Cardiac septum (tissue), 1 donor: Measurements from ENCODE around the gene TBC1D22B. TPM values are rescaled to one million over a fixed set of nuclear protein-coding genes. Genes with fewer than 3 reads are reported as not detected.
"Not testable (repeated sequence)": the region's sequence is repeated elsewhere in the genome, so short reads cannot be mapped to it uniquely, and the experiment has no call there.

Experiments
- DNase-seq: peaks from one replicate; pipeline ENCODE4 v3.0.0-alpha.2; 2020; ENCODE audit warnings: low spot score
- intact Hi-C: fragments of 100-400 bp; cut with DNase I; formaldehyde crosslinking; loops from one replicate; pipeline ENCODE4 v1.14.0; 2022
- total RNA-seq: library from RNA; stranded (reverse); fragmentation: NEBNext Ultra II Directional; extraction: Animal tissue kit (Norgen Biotek cat#: 25700); gene quantifications from one replicate; pipeline ENCODE4 v1.2.1, GENCODE V29; 2021
- donor health status: DM: no; HTN: no; CAD: no.

Gene TBC1D22B
- total RNA-seq, 1 donor from 2014 or later: 9.1 TPM

- intact Hi-C loops: no loop called here
- DNase-seq: no peak
Observed at GRCh38 chr6:37313723-37314486, 56.3 kb downstream of the TBC1D22B start.

DNA sequence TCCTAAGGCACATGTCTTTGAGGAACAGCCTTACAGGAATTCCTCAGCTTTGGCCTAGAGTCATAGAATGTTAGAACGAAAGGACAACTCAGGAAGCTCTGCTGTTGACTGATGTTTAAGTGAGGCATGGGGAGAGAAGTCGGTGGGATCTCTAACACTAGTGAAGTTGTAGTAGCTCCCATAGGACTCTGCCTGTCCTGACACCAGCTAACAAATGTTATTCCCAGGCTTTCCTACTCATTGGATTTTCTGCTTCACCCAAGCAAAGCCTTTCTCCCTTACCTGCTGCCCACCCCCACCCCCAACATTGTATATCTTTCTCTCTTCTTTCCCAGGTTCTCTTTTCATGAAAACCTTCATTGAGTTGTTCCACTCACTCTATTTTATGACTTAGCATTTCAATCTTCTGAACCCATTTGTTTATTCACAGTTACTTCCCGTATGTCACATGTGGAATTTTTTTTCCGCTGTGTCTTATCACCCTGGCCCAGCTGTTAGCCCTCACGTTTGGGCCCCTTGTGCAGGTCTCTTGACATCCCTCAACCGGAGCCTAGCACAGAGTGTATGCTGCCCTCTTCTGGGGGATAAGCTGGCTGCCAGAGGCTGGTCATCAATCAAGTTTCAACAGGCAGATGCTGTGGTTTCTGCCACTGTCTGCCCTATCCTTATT is 57.0 kb downstream of the TBC1D22B start:
- intact Hi-C loops: no loop called here
- DNase-seq: no peak

- DNase-seq: no peak
- intact Hi-C loops: no loop called here
Observed at GRCh38 chr6:37315157-37315515, 57.6 kb downstream of the TBC1D22B start.

DNA sequence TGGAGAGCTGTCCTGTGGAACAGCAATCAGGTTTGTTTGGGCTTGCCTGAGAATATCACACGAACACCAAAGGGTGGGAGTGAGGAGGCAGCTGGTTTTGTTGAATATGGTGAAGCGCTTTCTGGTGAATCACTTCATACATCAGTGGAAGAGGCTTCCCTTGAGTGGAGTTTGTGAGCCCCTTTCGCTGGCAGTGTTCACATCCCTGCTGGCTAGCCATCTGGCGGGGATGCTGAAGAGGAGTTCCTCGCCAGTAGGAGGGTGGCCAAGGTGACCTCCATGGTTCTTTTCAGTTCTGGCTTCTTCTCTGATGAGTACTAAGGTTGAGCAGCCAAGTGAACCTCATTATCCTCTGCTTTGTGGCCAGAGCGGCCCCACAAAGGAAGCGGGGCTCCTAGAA is 58.5 kb downstream of the TBC1D22B start:
- intact Hi-C loops: no loop called here

DNA sequence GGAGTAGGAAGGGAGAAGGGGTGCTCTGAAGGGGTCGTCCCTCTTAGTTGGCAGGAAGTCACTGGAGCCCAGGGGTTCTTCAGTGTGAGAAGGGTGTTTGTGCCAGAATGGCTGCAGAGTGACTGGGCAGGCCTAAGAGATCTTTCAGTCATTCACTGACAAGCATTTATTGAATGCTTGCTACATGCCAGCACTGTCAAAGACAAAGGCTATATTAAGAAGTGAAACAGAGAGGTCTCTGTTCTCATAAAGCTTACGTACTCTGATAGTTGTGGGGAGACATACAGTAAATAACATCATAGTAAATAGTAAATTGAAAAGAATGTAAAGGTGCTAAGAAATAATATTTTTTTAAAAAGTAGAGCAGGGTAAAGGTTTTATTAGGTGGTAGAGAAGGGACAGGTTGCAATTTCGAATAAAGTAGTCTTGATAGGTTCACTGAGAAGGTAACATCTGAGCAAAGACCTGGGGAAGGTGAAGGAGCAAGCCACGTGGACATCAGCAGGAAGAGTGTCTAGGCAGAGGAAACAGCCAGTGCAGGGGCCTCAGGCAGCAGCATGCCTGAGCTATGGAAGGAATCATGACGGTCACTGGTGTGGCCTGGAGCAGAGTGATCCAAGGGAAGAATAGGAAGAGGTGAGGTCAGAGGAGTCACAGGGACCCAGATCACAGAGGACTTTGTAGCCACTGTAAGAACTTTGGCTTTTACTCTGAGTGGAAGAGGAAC is 59.9 kb downstream of the TBC1D22B start:
- intact Hi-C loops: no loop called here

More for the DNA sequence above, 58.5 kb downstream of the TBC1D22B start:
- no peak for DNase-seq

GRCh38 chr6:37319156-37319555 is 61.6 kb downstream of the TBC1D22B start:
- DNase-seq: no peak
- intact Hi-C loops: no loop called here

More for the DNA sequence above, 59.9 kb downstream of the TBC1D22B start:
- DNase-seq: no peak

- intact Hi-C loops: no loop called here
Observed at GRCh38 chr6:37319856-37320480, 62.4 kb downstream of the TBC1D22B start.

GRCh38 chr6:37320646-37321045 is 63.1 kb downstream of the TBC1D22B start:
- no peak for DNase-seq
- intact Hi-C loops: no loop called here

More at GRCh38 chr6:37319856-37320480, 62.4 kb downstream of the TBC1D22B start:
- no peak for DNase-seq

DNA sequence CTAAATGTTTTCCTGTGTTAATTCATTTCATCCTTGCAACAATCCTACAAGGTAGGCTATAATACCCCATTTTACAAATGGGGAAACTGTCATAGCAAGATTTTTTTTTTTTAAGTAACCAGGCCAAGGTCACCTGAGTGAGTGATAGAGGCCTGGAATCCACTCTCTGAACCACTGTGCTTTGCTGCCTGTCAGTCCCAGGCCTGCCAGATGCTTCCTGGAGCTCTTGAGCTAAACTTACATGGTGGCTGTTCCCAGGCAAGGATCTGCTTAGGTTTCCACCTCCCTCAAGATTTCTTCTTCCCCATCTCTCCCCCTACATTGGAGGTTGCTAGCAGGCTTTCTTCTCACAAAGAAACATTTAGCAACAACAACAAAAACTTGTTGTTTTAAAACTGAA is 63.5 kb downstream of the TBC1D22B start:
- intact Hi-C loops: no loop called here
- no peak for DNase-seq

GRCh38 chr6:37321516-37322415 is 64.2 kb downstream of the TBC1D22B start:
- intact Hi-C loops: no loop called here
- no peak for DNase-seq

GRCh38 chr6:37323580-37323979 is 66.0 kb downstream of the TBC1D22B start:
- intact Hi-C loops: no loop called here

GRCh38 chr6:37324131-37325033 is 66.8 kb downstream of the TBC1D22B start:
- intact Hi-C loops: no loop called here
- no peak for DNase-seq

More at GRCh38 chr6:37323580-37323979, 66.0 kb downstream of the TBC1D22B start:
- no peak for DNase-seq

GRCh38 chr6:37330345-37330744 is 72.8 kb downstream of the TBC1D22B start:
- intact Hi-C loops: not testable (repeated sequence)

GRCh38 chr6:37331047-37331446 is 73.5 kb downstream of the TBC1D22B start:
- no peak for DNase-seq
- intact Hi-C loops: no loop called here

More at GRCh38 chr6:37330345-37330744, 72.8 kb downstream of the TBC1D22B start:
- DNase-seq: not testable (repeated sequence)

DNA sequence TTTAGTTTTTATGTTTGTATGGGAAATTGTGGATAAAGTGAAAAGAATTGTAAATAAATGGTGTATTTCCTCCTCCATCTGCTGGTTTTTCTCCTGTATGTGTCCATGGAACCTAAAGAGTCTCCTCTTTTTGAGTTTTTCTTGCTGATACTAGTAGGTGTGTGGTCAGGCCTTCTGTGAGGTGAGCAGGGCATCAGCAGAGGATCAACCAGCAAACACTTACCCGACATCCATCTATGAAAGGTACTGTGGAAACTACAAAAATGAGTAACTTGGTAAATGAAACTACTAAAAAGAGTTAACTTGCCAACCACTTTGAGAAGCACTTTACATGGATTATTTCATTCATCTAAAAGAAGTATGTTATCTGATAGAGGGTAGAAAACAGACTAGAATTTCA is 75.3 kb downstream of the TBC1D22B start:
- intact Hi-C loops: no loop called here

GRCh38 chr6:37334047-37334446 is 76.5 kb downstream of the TBC1D22B start:
- intact Hi-C loops: no loop called here
- DNase-seq: no peak

More for the DNA sequence above, 75.3 kb downstream of the TBC1D22B start:
- no peak for DNase-seq

GRCh38 chr6:37338317-37338716 is 80.7 kb downstream of the TBC1D22B start:
- intact Hi-C loops: not testable (repeated sequence)

GRCh38 chr6:37338745-37339255 is 81.2 kb downstream of the TBC1D22B start:
- intact Hi-C loops: no loop called here
- no peak for DNase-seq

More at GRCh38 chr6:37338317-37338716, 80.7 kb downstream of the TBC1D22B start:
- DNase-seq: not testable (repeated sequence)
